ENCODE measurements around the gene KRTAP12-1.
A peak's percentile ranks its signal among the peaks of the same experiment; 100 is the strongest.
"Not testable (repeated sequence)": the region's sequence is repeated elsewhere in the genome, so short reads cannot be mapped to it uniquely, and the experiment has no call there.

Gene KRTAP12-1

GRCh38 chr21:44687671-44688070 is 5.7 kb upstream of the KRTAP12-1 start:
- Mint-ChIP-seq H3K36me3 (ENCODE audit: insufficient read depth) (no peaks in the 10 kb centered on the region), H3K4me1 (peaks cover 18% of the 10 kb centered on the region), H3K9me3 (peaks cover 4% of the 10 kb centered on the region), H3K27me3 (peaks cover 22% of the 10 kb centered on the region), H3K27ac (ENCODE audit: low read depth) (no peak overlapping the region), H3K4me3 (no peak overlapping the region)
- no peak for ATAC-seq (replicated peaks; ENCODE audit: extremely low read depth, poor library complexity, severe bottlenecking)
- no peak for DNase-seq (ENCODE audit: low spot score in 2 of 2)

GRCh38 chr21:44686843-44687561 is 5.0 kb upstream of the KRTAP12-1 start:
- ATAC-seq (replicated peaks; ENCODE audit: extremely low read depth, poor library complexity, severe bottlenecking), result no peak
- no peak overlapping the region for H3K27ac Mint-ChIP-seq (ENCODE audit: low read depth)

GRCh38 chr21:44686000-44686781 is 4.2 kb upstream of the KRTAP12-1 start:
- Mint-ChIP-seq H3K27ac (ENCODE audit: low read depth) (no peak overlapping the region), H3K27me3 (peaks cover 22% of the 10 kb centered on the region)

More at GRCh38 chr21:44686843-44687561, 5.0 kb upstream of the KRTAP12-1 start:
- H3K4me1 Mint-ChIP-seq, result peaks cover 18% of the 10 kb centered on the region
- peaks cover 22% of the 10 kb centered on the region for H3K27me3 Mint-ChIP-seq
- H3K4me3 Mint-ChIP-seq, result no peak overlapping the region
- H3K9me3 Mint-ChIP-seq, result no peaks in the 10 kb centered on the region
- H3K36me3 Mint-ChIP-seq (ENCODE audit: insufficient read depth), result no peaks in the 10 kb centered on the region
- no peak for DNase-seq (ENCODE audit: low spot score in 2 of 2)

GRCh38 chr21:44685050-44685449 is 3.1 kb upstream of the KRTAP12-1 start:
- not testable (repeated sequence) for DNase-seq (ENCODE audit: low spot score in 2 of 2); H3K9me3 Mint-ChIP-seq; ATAC-seq (replicated peaks; ENCODE audit: extremely low read depth, poor library complexity, severe bottlenecking); H3K36me3 Mint-ChIP-seq (ENCODE audit: insufficient read depth); H3K4me3 Mint-ChIP-seq; H3K27ac Mint-ChIP-seq (ENCODE audit: low read depth)
- peaks cover 18% of the 10 kb centered on the region for H3K4me1 Mint-ChIP-seq
- peaks cover 22% of the 10 kb centered on the region for H3K27me3 Mint-ChIP-seq

More at GRCh38 chr21:44686000-44686781, 4.2 kb upstream of the KRTAP12-1 start:
- Mint-ChIP-seq H3K9me3 (no peaks in the 10 kb centered on the region), H3K36me3 (ENCODE audit: insufficient read depth) (no peaks in the 10 kb centered on the region), H3K4me3 (no peak overlapping the region), H3K4me1 (peaks cover 18% of the 10 kb centered on the region)
- DNase-seq (ENCODE audit: low spot score in 2 of 2) (no peak), ATAC-seq (replicated peaks; ENCODE audit: extremely low read depth, poor library complexity, severe bottlenecking) (no peak)

DNA sequence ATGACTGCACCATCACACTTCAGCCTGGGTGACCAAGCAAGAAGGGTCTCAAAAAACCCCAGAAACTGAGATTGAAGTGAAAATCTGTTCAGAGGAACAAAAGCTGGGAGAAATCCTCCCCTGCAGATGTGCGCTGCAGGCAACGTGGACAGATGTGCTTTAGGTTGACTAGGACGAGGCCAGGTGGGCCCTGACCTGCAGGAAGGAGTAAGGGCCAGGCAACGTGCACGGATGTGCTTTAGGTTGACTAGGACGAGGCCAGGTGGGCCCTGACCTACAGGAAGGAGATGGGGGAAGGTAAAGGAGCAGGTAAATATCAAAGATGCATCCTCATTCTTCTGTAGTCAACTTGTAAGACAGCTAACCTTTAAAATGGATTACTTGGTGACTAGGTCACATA is 2.5 kb upstream of the KRTAP12-1 start:
- H3K27me3 Mint-ChIP-seq, result peaks cover 22% of the 10 kb centered on the region

GRCh38 chr21:44684077-44684476 is 2.1 kb upstream of the KRTAP12-1 start:
- ATAC-seq (replicated peaks; ENCODE audit: extremely low read depth, poor library complexity, severe bottlenecking) (no peak), DNase-seq (ENCODE audit: low spot score in 2 of 2) (no peak)
- Mint-ChIP-seq H3K27me3 (peaks cover 22% of the 10 kb centered on the region), H3K27ac (ENCODE audit: low read depth) (no peak overlapping the region), H3K9me3 (no peaks in the 10 kb centered on the region), H3K36me3 (ENCODE audit: insufficient read depth) (no peaks in the 10 kb centered on the region), H3K4me3 (no peak overlapping the region), H3K4me1 (peaks cover 18% of the 10 kb centered on the region)

More for the DNA sequence above, 2.5 kb upstream of the KRTAP12-1 start:
- Mint-ChIP-seq H3K27ac (ENCODE audit: low read depth) (no peak overlapping the region), H3K36me3 (ENCODE audit: insufficient read depth) (no peaks in the 10 kb centered on the region), H3K4me1 (peaks cover 18% of the 10 kb centered on the region), H3K4me3 (no peak overlapping the region), H3K9me3 (no peaks in the 10 kb centered on the region)
- ATAC-seq (replicated peaks; ENCODE audit: extremely low read depth, poor library complexity, severe bottlenecking) (no peak), DNase-seq (ENCODE audit: low spot score in 2 of 2) (no peak)

DNA sequence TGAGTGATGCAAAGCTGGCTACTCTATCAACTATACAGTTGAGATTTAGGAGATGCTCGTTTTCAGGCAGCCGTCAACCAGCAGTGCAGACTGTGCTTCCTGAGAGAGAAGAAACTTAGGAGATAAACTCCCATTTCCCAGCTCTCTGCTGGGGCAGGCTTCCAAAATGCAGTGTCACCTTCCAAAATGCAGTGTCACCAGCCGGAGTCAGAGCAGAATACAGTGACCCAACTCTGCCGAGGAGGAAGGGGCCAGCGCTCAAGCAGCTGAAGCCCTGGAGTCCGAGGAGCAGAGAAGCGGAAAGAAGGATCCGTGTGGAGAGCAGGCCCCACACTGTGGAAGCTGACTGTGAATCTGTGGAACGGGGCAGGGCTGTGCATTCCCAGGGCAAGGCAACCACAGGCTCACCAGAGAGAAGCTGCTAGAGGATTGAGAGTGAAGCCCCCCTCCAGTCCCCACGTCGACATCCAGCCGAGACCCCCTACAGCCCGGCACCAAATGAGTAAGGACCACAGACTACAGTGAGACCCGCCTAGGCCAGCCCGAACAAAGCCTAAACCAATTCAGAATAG is 703 bp upstream of the KRTAP12-1 start:
- H3K36me3 Mint-ChIP-seq (ENCODE audit: insufficient read depth), result no peaks in the 10 kb centered on the region
- peaks cover 18% of the 10 kb centered on the region for H3K4me1 Mint-ChIP-seq
- H3K9me3 Mint-ChIP-seq, result no peaks in the 10 kb centered on the region
- H3K27me3 Mint-ChIP-seq, result peaks cover 22% of the 10 kb centered on the region
- no peak for DNase-seq (ENCODE audit: low spot score in 2 of 2)
- no peak for ATAC-seq (replicated peaks; ENCODE audit: extremely low read depth, poor library complexity, severe bottlenecking)
- peak overlapping the region; percentile 46 for H3K27ac Mint-ChIP-seq (ENCODE audit: low read depth)
- H3K4me3 Mint-ChIP-seq, result no peak overlapping the region

DNA sequence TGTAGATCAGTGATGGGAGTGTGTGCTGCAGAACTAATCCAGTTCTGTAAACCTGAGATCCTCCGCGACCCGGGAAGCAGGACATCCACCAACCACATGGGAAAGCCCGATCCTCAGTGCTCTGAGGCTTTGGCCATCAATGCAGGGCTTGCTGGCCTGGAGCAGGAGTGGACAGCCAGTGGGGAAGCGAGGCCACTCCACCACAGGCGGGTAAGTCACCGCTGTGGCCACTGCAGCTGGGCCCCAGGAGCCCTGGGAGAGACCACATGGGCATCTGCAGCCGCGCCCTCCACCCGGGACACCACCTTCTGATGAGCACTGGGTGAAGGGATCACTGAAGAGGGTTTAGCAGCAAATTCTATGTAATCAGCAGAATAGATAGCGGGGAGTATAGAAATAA is 811 bp downstream of the KRTAP12-1 start:
- Mint-ChIP-seq H3K27me3 (peaks cover 9% of the 10 kb centered on the region), H3K27ac (ENCODE audit: low read depth) (no peak overlapping the region), H3K36me3 (ENCODE audit: insufficient read depth) (no peaks in the 10 kb centered on the region), H3K4me1 (peaks cover 12% of the 10 kb centered on the region), H3K4me3 (no peak overlapping the region), H3K9me3 (no peaks in the 10 kb centered on the region)
- no peak for DNase-seq (ENCODE audit: low spot score in 2 of 2)
- no peak for ATAC-seq (replicated peaks; ENCODE audit: extremely low read depth, poor library complexity, severe bottlenecking)

- Mint-ChIP-seq H3K4me3 (no peak overlapping the region), H3K27ac (ENCODE audit: low read depth) (no peak overlapping the region), H3K36me3 (ENCODE audit: insufficient read depth) (no peaks in the 10 kb centered on the region), H3K9me3 (peaks cover 9% of the 10 kb centered on the region), H3K4me1 (peaks cover 10% of the 10 kb centered on the region), H3K27me3 (no peaks in the 10 kb centered on the region)
- ATAC-seq (replicated peaks; ENCODE audit: extremely low read depth, poor library complexity, severe bottlenecking) (no peak), DNase-seq (ENCODE audit: low spot score in 2 of 2) (no peak)
These were observed 4.1 kb downstream of the KRTAP12-1 start for GRCh38 chr21:44677881-44678280.

GRCh38 chr21:44671911-44672310 is 10.1 kb downstream of the KRTAP12-1 start:
- ATAC-seq (replicated peaks; ENCODE audit: extremely low read depth, poor library complexity, severe bottlenecking) (no peak), DNase-seq (ENCODE audit: low spot score in 2 of 2) (no peak)
- peaks cover 17% of the 10 kb centered on the region for H3K9me3 Mint-ChIP-seq
- H3K27me3 Mint-ChIP-seq, result peaks cover 10% of the 10 kb centered on the region
- H3K4me3 Mint-ChIP-seq, result no peak overlapping the region
- peaks cover 1% of the 10 kb centered on the region for H3K36me3 Mint-ChIP-seq (ENCODE audit: insufficient read depth)
- H3K27ac Mint-ChIP-seq (ENCODE audit: low read depth), result no peak overlapping the region
- H3K4me1 Mint-ChIP-seq, result peaks cover 10% of the 10 kb centered on the region

DNA sequence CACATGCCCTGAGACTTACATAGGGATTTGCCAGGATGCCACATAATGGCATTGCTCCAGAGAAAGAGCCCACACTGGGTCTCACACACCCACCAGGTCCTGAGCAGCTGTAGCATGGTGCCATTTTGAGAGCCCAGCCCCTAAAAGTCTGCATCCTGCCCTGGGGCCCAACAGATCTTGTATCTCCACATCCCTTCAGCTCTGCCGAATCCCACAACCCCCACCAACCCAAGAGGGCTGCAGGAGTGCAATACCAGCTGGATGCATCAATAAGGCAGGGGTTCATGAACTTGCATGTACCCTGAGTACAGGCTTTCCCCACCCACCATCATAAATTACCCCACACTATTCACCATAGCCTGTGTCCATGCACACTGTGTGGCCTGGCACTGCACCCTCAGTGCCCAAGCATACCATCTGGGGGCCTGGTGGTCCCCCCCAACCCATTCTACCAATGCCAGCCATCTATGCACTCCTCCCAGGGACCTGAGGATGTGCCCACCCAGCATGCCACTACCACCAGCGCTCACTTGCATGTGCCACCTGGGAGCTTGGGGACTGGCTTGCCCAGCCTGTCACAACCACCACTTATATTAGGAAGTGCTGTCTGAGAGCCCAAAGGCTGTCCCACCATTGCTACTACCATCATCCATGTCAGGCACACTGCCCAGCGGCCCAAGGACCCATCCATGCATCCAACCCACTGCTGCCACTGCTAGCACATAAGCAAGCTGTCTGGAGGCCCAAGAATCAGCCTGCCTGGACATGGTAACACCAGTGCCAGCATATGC is 11.1 kb downstream of the KRTAP12-1 start:
- DNase-seq (ENCODE audit: low spot score in 2 of 2) (no peak), ATAC-seq (replicated peaks; ENCODE audit: extremely low read depth, poor library complexity, severe bottlenecking) (no peak)
- peaks cover 17% of the 10 kb centered on the region for H3K9me3 Mint-ChIP-seq
- H3K27me3 Mint-ChIP-seq, result peaks cover 10% of the 10 kb centered on the region
- H3K4me1 Mint-ChIP-seq, result peaks cover 10% of the 10 kb centered on the region
- H3K36me3 Mint-ChIP-seq (ENCODE audit: insufficient read depth), result peaks cover 1% of the 10 kb centered on the region
- no peak overlapping the region for H3K27ac Mint-ChIP-seq (ENCODE audit: low read depth)
- H3K4me3 Mint-ChIP-seq, result no peak overlapping the region

GRCh38 chr21:44667612-44668011 is 14.4 kb downstream of the KRTAP12-1 start:
- H3K9me3 Mint-ChIP-seq, result peaks cover 6% of the 10 kb centered on the region
- peaks cover 1% of the 10 kb centered on the region for H3K36me3 Mint-ChIP-seq (ENCODE audit: insufficient read depth)
- H3K27me3 Mint-ChIP-seq, result peaks cover 10% of the 10 kb centered on the region
- H3K27ac Mint-ChIP-seq (ENCODE audit: low read depth), result no peak overlapping the region
- no peaks in the 10 kb centered on the region for H3K4me1 Mint-ChIP-seq
- no peak for DNase-seq (ENCODE audit: low spot score in 2 of 2)
- ATAC-seq (replicated peaks; ENCODE audit: extremely low read depth, poor library complexity, severe bottlenecking), result no peak
- H3K4me3 Mint-ChIP-seq, result no peak overlapping the region
